K562 (cell line): ENCODE measurements around the gene CPNE6. TPM values are rescaled to one million over a fixed set of nuclear protein-coding genes. Genes with fewer than 3 reads are reported as not detected.

Experiments
- ARID2 ChIP-seq: fragments of 450-650 bp; IDR thresholded peaks from 2 replicates; pipeline ENCODE4 v1.6.1; 2017; ENCODE audit warnings: antibody characterized with exemption, mild to moderate bottlenecking
- CEBPG ChIP-seq, 3 experiments: fragments of 200-800 bp in 1 of 3; sonication (Bioruptor generic) in 1 of 3; sonication (generic) in 1 of 3; formaldehyde crosslinking in 1 of 3; IDR thresholded peaks in 2 of 3; conservative IDR thresholded peaks in 1 of 3; 2 replicates each; pipeline versions ENCODE4 v1.6.1 to v1.8.0; 2016 to 2022; ENCODE audit warnings: missing compliant biosample characterization in 2 of 3, missing genetic modification characterization in 2 of 3, mild to moderate bottlenecking in 1 of 3, missing genetic modification reagents in 1 of 3
- CREB3 ChIP-seq: fragments of 450-650 bp; conservative IDR thresholded peaks from 2 replicates; pipeline ENCODE4 v1.6.1; 2016; ENCODE audit warnings: missing genetic modification characterization, low read depth, mild to moderate bottlenecking, missing compliant biosample characterization, moderate library complexity
- FOXK2 ChIP-seq, 2 experiments: fragments of 450-650 bp; IDR thresholded peaks in 1 of 2; conservative IDR thresholded peaks in 1 of 2; 2 replicates each; pipeline ENCODE4 v1.6.1; 2016; ENCODE audit warnings: low read depth in 2 of 2, mild to moderate bottlenecking in 1 of 2
- IRF1 ChIP-seq: sonication (generic); formaldehyde crosslinking; IDR thresholded peaks from 2 replicates; pipeline ENCODE4 v1.8.0; 2022; ENCODE audit warnings: missing genetic modification reagents, mild to moderate bottlenecking, borderline replicate concordance
- MITF ChIP-seq: IDR thresholded peaks from 2 replicates; pipeline ENCODE4 v1.6.1; 2014; ENCODE audit warnings: antibody characterized with exemption
- NFE2 ChIP-seq: IDR thresholded peaks from 2 replicates; pipeline ENCODE4 v1.6.1; 2014; ENCODE audit warnings: antibody characterized with exemption, low read depth
- PURB ChIP-seq: sonication (generic); formaldehyde crosslinking; IDR thresholded peaks from 2 replicates; pipeline ENCODE4 v1.9.0; 2021; ENCODE audit warnings: low read depth, mild to moderate bottlenecking, missing genetic modification reagents
- SREBF2 ChIP-seq: sonication (generic); formaldehyde crosslinking; IDR thresholded peaks from 2 replicates; pipeline ENCODE4 v1.4.0; 2020; ENCODE audit warnings: mild to moderate bottlenecking, missing genetic modification reagents
- ZNF212 ChIP-seq: fragments of 450-650 bp; formaldehyde crosslinking; IDR thresholded peaks from 2 replicates; pipeline ENCODE4 v1.4.0; 2020; ENCODE audit warnings: mild to moderate bottlenecking
- ZNF311 ChIP-seq: fragments of 250-450 bp; sonication (Bioruptor Pico); IDR thresholded peaks from 2 replicates; pipeline ENCODE4 v1.4.0; 2020; ENCODE audit warnings: mild to moderate bottlenecking, moderate library complexity
- ZNF407 ChIP-seq: fragments of 450-650 bp; IDR thresholded peaks from 2 replicates; pipeline ENCODE4 v1.6.1; 2016; ENCODE audit warnings: low read depth
- ZSCAN29 ChIP-seq: fragments of 450-650 bp; IDR thresholded peaks from 2 replicates; pipeline ENCODE4 v1.6.1; 2017
- polyA plus RNA-seq, 8 experiments: library from polyadenylated mRNA; depleted of rRNA in 4 of 8; stranded (reverse) in 5 of 8; unstranded in 3 of 8; fragments of >200 nt; fragmentation: Nextera tagmentation in 2 of 8; fragmentation: Illumina TruSeq in 1 of 8; extraction: Ambion mirVana in 2 of 8; extraction: Trizol in 1 of 8; gene quantifications; 2 replicates each; pipeline versions ENCODE4 v1.2.1 to v1.2.3, GENCODE V29; 2011 to 2014; ENCODE audit warnings: inconsistent platforms in 1 of 8, missing spikeins in 1 of 8
- total RNA-seq, 7 experiments: library from RNA; depleted of rRNA in 6 of 7; stranded (reverse); fragments of >200 nt in 6 of 7; fragmentation: Illumina TruSeq in 2 of 7; extraction: Trizol in 2 of 7; gene quantifications; 2 replicates each; pipeline versions ENCODE4 v1.2.1 to v1.2.3, GENCODE V29; 2011 to 2021; ENCODE audit warnings: low replicate concordance in 1 of 7
- TF ChIP-seq, protein P1 (sequence below): IDR thresholded peaks from 3 replicates; pipeline ENCODE4 v1.6.1; 2011; ENCODE audit warnings: borderline replicate concordance, mild to moderate bottlenecking; ENCODE audit not compliant: insufficient read length, insufficient read depth

Gene CPNE6
- total and polyA plus RNA-seq, 9 of the 15 experiments (the other 6 are each of a cell fraction or from before 2014, with no cell fraction given), result not detected

GRCh38 chr14:24080888-24081738 lies 9.8 kb downstream of the CPNE6 start (continued):
- no peak for TF ChIP-seq ZNF407
- TF ChIP-seq SREBF2 (CRISPR knock-in tag), result no peak
- no peak for TF ChIP-seq CEBPG (CRISPR knock-in tag; IDR thresholded peaks at IDR 0.05)
- TF ChIP-seq CEBPG (tag; conservative IDR thresholded peaks at IDR 0.05 in 1 of 2, IDR thresholded peaks at IDR 0.05 in 1 of 2), result no peak
- TF ChIP-seq, protein P1, sequence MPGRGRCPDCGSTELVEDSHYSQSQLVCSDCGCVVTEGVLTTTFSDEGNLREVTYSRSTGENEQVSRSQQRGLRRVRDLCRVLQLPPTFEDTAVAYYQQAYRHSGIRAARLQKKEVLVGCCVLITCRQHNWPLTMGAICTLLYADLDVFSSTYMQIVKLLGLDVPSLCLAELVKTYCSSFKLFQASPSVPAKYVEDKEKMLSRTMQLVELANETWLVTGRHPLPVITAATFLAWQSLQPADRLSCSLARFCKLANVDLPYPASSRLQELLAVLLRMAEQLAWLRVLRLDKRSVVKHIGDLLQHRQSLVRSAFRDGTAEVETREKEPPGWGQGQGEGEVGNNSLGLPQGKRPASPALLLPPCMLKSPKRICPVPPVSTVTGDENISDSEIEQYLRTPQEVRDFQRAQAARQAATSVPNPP, result no peak
- TF ChIP-seq ZSCAN29, result no peak
- TF ChIP-seq ZNF212 (CRISPR knock-in tag), result no peak
- no peak for TF ChIP-seq ZNF311 (CRISPR knock-in tag)
- no peak for TF ChIP-seq IRF1 (CRISPR knock-in tag)
- TF ChIP-seq MITF, result no peak
- TF ChIP-seq NFE2, result peak; percentile 72
- TF ChIP-seq ARID2, result no peak
- no peak for TF ChIP-seq FOXK2 (conservative IDR thresholded peaks at IDR 0.05 in 1 of 2, IDR thresholded peaks at IDR 0.05 in 1 of 2; ENCODE audit: low read depth in 2 of 2)
- TF ChIP-seq CREB3 (tag), result no peak
- TF ChIP-seq PURB (CRISPR knock-in tag), result no peak
